HG02884 (cell line): ENCODE results near the gene GIGYF2.
"Not testable (repeated sequence)": the region's sequence is repeated elsewhere in the genome, so short reads cannot be mapped to it uniquely, and the experiment has no call there.

Source experiments
- ATAC-seq: cut with Tn5 transposase; IDR thresholded peaks from one replicate; pipeline ENCODE4 v1.9.1; 2021; ENCODE audit warnings: mild to moderate bottlenecking, moderate library complexity; ENCODE audit not compliant: unreplicated experiment

Gene GIGYF2, protein sequence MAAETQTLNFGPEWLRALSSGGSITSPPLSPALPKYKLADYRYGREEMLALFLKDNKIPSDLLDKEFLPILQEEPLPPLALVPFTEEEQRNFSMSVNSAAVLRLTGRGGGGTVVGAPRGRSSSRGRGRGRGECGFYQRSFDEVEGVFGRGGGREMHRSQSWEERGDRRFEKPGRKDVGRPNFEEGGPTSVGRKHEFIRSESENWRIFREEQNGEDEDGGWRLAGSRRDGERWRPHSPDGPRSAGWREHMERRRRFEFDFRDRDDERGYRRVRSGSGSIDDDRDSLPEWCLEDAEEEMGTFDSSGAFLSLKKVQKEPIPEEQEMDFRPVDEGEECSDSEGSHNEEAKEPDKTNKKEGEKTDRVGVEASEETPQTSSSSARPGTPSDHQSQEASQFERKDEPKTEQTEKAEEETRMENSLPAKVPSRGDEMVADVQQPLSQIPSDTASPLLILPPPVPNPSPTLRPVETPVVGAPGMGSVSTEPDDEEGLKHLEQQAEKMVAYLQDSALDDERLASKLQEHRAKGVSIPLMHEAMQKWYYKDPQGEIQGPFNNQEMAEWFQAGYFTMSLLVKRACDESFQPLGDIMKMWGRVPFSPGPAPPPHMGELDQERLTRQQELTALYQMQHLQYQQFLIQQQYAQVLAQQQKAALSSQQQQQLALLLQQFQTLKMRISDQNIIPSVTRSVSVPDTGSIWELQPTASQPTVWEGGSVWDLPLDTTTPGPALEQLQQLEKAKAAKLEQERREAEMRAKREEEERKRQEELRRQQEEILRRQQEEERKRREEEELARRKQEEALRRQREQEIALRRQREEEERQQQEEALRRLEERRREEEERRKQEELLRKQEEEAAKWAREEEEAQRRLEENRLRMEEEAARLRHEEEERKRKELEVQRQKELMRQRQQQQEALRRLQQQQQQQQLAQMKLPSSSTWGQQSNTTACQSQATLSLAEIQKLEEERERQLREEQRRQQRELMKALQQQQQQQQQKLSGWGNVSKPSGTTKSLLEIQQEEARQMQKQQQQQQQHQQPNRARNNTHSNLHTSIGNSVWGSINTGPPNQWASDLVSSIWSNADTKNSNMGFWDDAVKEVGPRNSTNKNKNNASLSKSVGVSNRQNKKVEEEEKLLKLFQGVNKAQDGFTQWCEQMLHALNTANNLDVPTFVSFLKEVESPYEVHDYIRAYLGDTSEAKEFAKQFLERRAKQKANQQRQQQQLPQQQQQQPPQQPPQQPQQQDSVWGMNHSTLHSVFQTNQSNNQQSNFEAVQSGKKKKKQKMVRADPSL (N-terminal part only)

DNA sequence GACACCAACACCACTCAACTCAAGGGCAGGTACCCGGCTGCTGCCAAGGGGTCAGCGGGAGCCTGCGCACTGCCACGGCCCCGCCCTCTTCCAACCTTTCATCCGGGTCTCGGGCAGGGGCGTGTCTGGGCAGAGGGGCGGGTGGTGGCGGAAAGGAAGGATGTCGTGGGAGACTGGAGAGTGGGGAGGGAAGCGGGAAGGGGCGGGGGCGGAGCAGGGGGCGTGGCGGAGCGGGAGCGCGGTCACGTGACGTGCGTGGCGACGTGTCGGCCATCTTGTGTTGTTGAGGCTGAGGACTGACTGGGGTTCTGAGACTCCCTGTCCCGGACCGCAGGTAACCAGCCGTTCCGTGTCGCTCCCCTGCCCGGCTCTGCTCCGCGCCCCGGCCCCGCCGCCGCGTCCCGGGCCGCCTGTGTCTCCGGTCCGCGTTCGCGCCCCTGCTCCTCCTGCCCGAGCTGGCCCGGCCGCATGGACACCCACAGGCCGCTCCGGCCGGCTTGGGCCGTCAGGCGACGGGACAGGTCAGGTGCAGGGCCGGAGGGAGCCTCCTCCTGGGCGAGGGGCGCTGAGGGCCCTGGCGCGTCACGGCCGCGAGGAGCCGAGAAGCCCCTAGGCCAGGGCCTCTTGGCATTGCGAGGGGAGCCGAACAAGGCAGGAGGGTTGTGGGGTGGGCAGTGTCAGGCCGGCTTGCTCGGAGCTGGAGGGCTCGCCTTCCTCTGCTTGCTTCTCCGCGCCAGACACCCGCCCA, at the start of gene GIGYF2:
GIGYF2 (plus strand) TSS at position 273 of the 748 bp plus-strand sequence. CDS start 37,867 bp downstream, outside the sequence.
- peak; percentile 76 for ATAC-seq

DNA sequence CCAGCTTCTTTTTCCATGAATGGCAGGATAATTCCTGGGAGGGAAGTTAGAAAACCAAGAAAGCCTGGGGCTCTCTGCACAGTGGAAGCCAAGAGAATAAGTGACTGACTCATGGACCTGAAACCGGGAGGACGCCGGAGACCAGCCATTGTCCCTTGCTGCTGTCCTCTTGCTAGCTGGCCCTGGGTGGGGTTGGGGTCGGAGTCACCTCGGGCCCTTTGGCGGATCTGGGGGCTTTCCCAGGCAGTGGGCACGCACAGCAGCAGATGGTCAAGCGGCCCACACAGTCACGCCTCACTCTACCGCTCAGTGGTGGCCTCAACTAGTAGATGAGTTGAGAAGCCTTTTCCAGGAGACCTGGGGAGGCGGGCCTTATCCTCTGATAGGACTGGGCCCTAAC, 48.1 kb upstream of the GIGYF2 start:
- ATAC-seq, result no peak

DNA sequence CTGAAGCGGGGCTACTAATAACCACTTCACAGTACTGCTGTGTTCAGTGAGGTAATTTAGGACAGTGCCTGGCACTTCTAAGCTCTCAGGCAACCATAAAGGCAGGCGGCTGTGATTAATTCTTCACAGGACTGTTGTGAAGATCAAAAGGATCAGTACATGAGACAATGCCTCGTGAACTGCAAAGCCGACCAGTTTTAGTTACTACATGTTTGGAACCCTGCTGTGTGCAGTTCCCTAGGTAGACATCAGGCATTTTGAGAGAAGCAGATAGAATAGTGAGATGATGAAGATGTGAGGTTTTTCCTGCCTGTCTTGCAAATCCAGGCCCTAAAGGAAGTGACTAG, 44.7 kb upstream of the GIGYF2 start:
- no peak for ATAC-seq

DNA sequence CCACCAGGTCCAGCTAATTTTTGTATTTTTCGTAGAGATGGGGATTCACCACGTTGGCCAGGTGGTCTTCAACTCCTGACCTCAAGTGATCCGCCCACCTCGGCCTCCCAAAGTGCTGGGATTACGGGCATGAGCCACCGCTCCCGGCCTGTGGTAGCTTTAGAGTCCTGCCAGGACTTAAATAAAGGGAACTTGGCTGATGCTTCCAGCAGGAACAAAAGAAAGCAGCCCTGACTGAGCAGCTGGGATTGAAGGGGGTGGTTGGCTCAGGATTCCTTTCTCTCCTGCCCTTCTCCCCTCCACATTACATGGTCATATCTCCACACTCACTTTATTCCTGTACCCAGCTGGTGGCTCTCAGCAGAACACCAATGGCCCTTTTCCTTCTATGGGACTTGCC, 43.7 kb upstream of the GIGYF2 start:
- no peak for ATAC-seq

DNA sequence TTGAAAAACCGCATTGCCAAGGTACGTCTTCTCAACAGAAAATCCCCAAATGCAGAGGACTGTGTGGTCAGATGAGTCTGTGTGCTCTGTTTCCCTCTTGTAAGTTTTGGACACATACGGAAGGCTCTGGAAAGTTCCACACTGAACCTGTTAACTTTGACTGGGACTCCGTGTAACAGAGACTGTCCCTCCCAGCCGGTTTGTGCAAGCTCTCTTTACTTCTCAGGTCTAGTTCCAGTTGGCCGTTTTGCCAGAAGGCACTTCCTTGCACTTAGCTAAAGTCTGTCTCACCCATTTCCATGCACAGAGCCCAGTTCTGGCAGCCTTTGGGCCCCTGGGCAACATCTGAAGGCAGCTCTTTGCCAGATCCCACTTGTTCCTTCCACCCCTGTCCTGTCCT, 41.7 kb upstream of the GIGYF2 start:
- ATAC-seq, result no peak

DNA sequence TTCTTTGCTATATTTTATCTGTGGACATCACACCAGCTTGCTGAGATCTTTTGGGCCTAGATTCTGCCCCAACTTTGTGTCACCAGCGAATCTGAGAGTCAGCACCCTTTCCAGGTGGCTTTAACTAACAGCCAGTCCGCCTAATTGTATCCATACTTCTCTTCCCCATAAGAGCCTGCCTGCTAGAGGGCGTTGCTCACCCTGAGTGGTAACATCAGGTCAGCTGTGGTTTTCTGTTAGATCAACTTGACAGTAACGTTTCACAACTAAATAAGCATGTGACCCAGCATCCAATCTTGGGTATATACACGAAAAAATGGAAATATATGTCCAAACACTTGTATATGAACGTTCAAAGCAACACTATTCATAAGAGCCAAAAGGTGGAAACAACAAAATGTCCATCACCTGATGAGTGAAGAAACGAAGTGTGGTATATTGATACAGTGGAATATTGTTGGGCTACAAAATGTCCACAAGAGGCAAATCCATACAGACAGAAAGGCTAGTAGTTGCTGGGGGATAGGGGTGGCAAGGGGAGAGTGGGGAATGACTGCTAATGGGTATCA, 38.8 kb upstream of the GIGYF2 start:
- ATAC-seq, result no peak

DNA sequence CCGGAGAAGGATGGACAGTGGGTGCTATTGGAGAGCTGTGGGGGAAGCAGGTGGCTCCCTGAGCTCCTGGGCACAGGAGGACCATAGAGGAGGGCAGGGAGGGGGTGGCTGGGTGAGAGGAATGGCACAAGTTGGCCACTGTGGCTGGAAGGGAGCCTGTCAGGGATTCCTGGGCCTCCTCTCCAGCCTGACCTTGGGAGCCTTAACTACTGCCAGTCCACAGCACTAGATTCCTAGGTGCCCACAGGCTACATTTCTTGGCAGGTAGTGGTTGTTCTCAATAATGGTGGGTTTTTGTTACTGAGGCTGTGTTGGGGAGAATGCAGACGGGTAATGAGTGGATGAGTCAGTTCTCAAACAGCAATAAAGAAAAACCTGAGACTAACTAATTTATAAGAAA, 37.8 kb upstream of the GIGYF2 start:
- ATAC-seq, result no peak

DNA sequence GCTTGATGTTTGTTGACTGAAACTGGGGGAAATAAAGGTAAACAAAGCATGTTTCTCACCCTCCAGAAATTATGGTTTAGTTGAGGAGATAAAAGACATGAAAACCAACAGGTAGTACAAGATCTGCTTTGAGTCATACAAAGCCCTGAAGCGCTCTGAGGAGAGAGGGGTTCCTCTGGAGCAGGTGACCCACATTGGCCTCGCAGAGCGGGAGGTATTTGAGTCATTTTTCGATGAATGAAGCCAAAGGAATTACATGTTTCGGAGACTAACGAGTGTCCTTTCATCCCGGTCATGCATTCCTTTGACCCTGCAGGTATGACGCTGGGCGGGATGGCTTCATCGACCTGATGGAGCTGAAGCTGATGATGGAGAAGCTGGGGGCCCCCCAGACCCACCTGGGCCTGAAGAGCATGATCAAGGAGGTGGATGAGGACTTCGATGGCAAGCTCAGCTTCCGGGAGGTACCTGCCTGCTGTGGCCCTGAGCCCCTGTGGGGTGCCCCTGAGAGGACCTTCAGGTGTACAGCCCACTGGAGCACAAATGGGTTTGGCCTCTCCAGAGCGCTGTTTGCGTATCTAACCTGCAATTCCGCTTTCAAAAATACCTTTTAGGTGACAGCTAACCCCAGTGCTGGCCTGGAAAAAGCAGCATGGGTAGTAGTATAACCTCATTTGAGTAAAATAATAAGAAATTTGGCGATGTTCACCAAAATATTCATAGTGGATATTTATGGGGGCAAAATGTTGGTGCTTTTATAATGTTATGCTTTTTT, 34.5 kb upstream of the GIGYF2 start:
- no peak for ATAC-seq

DNA sequence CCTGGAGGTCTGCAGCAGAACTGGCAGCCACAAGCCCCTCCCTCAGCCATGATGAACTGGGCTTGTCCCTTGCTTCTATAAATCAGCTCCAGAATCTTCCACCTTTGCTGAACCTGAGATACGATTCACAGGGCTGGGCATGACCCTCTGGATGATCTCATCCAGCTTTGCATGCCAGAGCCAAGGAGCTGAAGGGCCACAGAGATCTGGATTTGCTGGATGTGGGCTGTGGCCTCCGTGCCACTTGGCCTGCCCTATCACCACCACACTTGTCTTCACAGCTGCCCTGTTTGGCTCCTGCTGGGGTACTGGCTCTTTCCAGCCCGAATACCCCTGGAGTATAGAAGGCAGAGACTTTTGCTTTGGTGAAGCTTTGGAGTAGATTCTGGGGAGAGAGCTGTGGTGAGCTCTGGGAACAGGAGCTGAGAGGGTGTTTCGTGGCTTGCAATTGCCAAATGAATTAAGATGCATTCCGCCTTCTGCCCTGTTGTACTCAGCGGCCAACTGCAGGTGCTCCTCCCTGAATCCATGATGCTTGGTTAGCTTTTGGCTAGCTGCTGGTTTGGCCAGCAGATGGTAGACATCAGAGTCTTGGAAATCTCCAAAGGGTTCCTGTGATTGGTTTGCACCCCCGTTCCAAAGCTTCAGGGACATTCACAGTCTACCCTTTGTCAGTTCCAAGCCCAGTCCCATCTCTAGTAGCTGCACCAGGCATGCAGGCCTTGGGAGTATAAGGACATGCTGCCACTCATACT, 30.9 kb upstream of the GIGYF2 start:
- no peak for ATAC-seq

DNA sequence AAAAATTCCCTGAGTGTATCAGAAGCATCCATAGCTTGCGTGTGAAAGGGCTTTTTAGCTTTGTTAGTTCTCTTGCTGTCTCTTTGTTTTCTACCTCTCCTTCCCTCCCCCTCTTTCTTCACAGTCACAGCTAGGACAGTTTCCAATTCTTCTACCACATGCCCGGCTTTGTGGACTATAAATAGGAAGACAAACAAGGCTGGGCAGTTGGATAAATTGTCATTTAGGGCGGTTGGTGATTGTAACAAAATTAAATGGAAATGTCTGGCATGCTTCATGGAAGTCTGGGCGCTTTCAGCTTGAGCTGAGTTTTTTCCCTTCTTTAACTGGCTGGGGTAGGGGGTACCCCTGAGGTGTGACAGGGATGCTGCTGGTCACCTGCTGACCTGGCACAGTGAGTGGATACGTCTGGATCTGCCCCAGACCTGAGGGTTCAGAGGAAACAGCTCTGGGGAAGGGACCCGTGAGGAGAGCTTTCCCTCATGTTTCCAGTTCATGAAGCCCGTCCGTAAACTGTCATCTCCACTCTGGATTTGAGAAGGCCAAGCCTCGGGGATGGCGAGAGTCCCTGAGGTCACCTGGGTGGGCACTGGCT, 29.0 kb upstream of the GIGYF2 start:
- no peak for ATAC-seq

DNA sequence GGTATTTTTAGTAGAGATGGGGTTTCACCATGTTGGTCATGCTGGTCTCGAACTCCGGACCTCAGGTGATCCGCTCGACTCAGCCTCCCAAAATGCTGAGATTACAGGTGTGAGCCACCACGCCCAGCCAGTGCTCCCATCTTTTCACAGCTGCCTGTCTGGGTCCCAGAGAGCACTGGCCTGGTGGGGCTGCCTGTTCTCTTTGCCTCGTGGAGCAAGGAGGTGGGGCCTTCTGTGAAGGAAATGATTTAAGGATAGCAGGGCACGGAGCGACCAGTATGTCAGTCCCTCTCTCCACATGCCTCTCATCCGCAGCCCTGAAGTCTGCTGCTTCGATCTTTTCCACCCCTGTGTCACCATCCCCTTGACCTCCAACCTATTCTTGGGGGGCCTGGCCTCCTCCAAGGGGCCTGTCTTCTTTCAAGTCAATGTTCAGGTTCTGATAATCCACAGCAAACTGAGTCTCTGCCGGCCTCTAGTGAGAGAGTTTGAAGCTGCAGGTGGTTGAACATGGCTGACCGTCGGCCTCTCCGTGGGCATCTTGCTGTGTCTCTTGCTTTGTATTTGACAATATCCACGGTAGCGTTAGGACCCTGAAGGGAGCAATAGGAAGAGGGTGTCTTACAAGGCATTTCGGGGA, 28.2 kb upstream of the GIGYF2 start:
- ATAC-seq, result no peak

DNA sequence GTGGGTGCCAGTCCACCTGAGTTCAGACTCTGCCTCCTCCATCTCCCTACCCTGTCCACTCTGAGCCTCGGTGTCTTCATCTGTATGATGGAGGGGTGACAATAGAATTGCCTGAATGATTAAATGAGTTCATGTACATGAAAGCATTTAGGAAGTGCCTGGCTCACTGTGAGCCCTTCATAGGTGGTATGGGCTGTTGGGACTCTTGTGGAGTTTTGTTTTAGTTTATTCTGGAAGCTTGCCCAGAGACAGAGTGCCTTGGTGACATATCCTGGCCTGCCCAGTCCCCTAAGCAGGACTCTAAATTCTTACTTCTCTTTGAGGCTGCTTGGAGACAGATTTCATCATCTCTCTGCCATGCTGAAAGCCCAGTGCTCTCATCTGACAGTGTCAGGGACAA, 24.5 kb upstream of the GIGYF2 start:
- no peak for ATAC-seq

DNA sequence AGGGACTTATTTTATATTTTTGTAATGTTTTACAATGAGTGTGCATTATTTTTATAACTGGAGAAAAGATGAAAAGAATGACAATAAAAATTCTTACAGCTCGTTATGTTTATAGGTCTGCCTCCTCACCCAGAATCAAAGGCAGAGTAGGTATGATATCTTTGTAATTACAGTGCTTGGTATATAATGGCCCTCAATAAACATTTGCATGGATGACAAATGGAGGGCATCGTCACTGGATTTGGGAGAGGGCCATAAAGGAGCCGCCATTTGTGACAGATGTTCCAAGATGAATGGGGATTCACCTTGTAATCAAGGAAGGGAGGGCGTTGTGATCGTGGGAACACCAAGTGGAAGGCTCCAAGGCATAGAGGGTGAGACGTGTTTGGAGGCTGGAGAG, 22.6 kb upstream of the GIGYF2 start:
- ATAC-seq, result no peak

DNA sequence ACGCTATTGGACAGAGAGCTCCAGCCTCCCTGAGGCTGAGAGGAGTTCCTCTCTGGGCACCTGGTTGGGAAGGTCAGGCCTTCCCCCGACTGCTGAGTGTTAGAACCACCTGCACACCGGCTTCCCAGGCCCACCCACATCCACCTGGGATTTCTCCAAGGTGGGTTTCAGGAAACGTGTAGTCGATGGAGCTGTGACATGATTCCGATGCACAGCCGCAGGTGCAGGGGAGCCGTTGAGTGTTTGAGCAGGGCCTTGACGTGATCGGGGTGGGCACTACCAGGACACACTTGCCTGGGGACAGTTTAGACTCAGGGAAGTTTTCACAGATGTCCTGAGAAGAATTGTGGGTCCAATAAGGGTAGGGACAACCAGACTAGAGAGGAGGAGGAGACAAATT, 21.8 kb upstream of the GIGYF2 start:
- ATAC-seq, result no peak

DNA sequence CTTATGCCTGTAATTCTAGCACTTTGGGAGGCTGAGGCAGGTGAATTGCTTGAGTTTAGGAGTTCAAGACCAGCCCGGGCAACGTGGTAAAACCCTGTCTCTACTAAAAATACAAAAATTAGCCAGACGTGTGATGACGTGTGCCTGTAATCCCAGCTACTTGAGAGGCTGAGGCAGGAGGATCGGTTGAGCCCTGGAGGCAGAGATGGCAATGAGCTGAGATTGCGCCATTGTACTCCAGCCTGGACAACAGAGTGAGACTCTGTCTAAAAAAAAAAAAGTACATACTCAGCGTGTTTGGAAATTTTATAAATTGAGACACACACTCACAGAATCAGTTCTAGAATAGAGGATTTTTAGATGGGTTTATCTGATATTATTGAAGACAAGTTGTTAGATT, 17.1 kb upstream of the GIGYF2 start:
- no peak for ATAC-seq

DNA sequence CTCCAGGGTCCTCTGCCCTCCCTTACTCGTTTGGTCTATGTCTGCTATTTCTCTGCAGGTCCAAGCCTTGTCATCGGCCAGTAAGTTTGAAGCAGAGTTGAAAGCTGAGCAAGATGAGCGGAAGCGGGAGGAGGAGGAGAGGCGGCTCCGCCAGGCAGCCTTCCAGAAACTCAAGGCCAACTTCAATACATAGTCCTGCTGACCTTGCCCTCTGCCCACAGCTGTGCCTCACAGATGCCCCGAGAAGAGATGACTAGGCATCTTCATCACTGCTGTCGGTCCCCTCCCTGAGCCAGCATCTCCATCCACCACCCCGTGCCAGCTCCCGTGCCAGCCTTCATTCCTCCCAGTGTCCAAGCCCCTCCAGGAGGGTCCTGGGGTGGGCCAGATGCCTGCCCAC, 15.6 kb upstream of the GIGYF2 start:
- ATAC-seq, result no peak

DNA sequence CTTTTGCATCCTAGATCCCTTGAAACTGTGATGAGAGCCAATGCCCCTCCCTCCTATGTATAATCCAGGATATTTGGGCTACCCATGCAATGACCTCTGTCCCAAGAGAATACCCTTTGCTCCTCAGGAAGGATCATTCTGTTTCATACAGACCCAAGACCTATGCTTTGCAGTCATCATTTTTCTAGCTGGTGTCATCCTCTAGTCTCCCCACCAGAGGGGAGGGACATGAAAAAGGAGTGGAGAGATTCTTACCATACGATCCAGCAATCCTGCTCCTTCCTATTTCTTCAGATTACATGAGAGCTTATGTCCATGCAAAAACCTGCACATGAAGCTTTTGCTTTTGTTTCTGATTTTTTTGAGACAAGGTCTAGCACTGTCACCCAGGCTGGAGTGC, 13.8 kb upstream of the GIGYF2 start:
- ATAC-seq, result no peak

DNA sequence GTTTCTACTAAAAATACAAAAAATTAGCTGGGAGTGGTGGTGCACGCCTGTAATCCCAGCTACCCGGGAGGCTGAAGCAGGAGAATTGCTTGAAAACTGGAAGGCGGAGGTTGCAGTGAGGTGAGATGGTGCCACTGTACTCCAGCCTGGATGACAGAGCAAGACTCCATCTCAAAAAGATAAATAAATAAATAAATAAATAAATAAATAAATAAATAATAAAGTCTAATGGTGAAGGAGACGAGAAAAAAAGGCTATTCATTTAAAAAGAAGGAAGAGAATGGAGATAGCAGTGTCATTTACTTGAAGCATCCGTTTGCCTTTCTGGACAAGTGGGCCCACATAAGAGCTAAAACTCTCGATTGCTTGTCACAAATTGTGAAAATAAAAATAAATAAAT, 11.7 kb upstream of the GIGYF2 start:
- ATAC-seq, result not testable (repeated sequence)
